Panc1 (cell line): ENCODE data around the gene RSAD1. TPM values are rescaled to one million over a fixed set of nuclear protein-coding genes. Genes with fewer than 3 reads are reported as not detected.

Source experiments
- ATAC-seq: fragments of 200-7000 bp; cut with Tn5 transposase; 2 replicates; pipeline ENCODE4 v1.9.1; 2020; ENCODE audit warnings: mild to moderate bottlenecking, moderate library complexity
- BruUV-seq: library from RNA; stranded (reverse); fragments of 400-500 nt; replicated peaks from 2 replicates; lab custom pipeline; 2021; lab: Mats Ljungman, UMichigan
- CTCF ChIA-PET: fragments of 300-600 bp; sonication (Branson Sonifier 250); formaldehyde crosslinking; loops from one replicate; lab custom pipeline; 2022; ENCODE audit warnings: antibody characterized with exemption; lab: Charles Lee
- POLR2A ChIA-PET: fragments of 300-600 bp; sonication (Branson Sonifier 250); formaldehyde crosslinking; loops from one replicate; lab custom pipeline; 2022; ENCODE audit warnings: antibody characterized with exemption; lab: Charles Lee
- DNase-seq: peaks from one replicate; pipeline ENCODE4 v3.0.0-alpha.2; 2010; ENCODE audit warnings: low read depth, low spot score
- H3K27ac ChIP-seq: 2 replicates; pipeline ENCODE4 v1.5.1; 2011; ENCODE audit warnings: mild to moderate bottlenecking, low read length, inconsistent platforms
- H3K27me3 ChIP-seq: fragments of 200-500 bp; sonication (Bioruptor generic); 2 replicates; pipeline ENCODE4 v1.6.0; 2014; ENCODE audit warnings: low read length, inconsistent platforms; ENCODE audit not compliant: control insufficient read depth, insufficient read depth
- H3K36me3 ChIP-seq: fragments of 200-500 bp; sonication (Bioruptor generic); 2 replicates; pipeline ENCODE4 v1.5.1; 2014; ENCODE audit warnings: inconsistent platforms, mild to moderate bottlenecking, low read length, moderate library complexity; ENCODE audit not compliant: control insufficient read depth, insufficient read depth
- H3K4me1 ChIP-seq: 2 replicates; pipeline ENCODE4 v1.5.1; 2011; ENCODE audit warnings: inconsistent platforms, mild to moderate bottlenecking, low read length, moderate library complexity; ENCODE audit not compliant: control insufficient read depth, insufficient read depth
- H3K4me3 ChIP-seq, 2 experiments: 2 replicates each; pipeline ENCODE4 v1.5.1; 2011 to 2012; ENCODE audit warnings: low read depth in 2 of 2, low read length in 2 of 2, mild to moderate bottlenecking in 2 of 2, inconsistent platforms in 1 of 2, moderate library complexity in 1 of 2
- H3K9me3 ChIP-seq: fragments of 200-500 bp; sonication (Bioruptor generic); 2 replicates; pipeline ENCODE4 v1.5.1; 2014; ENCODE audit warnings: low read depth, mild to moderate bottlenecking, inconsistent platforms, low read length, moderate library complexity; ENCODE audit not compliant: control insufficient read depth, insufficient read depth
- POLR2AphosphoS5 ChIP-seq: IDR thresholded peaks from 2 replicates; pipeline ENCODE4 v1.6.1; 2012; ENCODE audit warnings: mild to moderate bottlenecking, low read depth, low read length, moderate library complexity
- SIN3A ChIP-seq: IDR thresholded peaks from 2 replicates; pipeline ENCODE4 v1.6.1; 2012; ENCODE audit warnings: low read depth, mild to moderate bottlenecking, low read length, moderate library complexity, borderline replicate concordance; ENCODE audit not compliant: insufficient read depth
- TCF7L2 ChIP-seq: IDR thresholded peaks from 2 replicates; pipeline ENCODE4 v1.6.1; 2011; ENCODE audit warnings: mild to moderate bottlenecking, low read depth, low read length, inconsistent platforms
- in situ Hi-C: cut with HindIII; loops from 2 replicates; pipeline ENCODE4 v1.10.0; 2016; ENCODE audit warnings: low sequenced_read_pairs, low pct_unique_long_range_greater_than_20kb
- intact Hi-C: fragments of 100-400 bp; cut with micrococcal nuclease; formaldehyde crosslinking; loops from one replicate; pipeline ENCODE4 v1.10.0; 2022; ENCODE audit not compliant: unreplicated experiment
- total RNA-seq: library from RNA; stranded (reverse); gene quantifications from one replicate; pipeline ENCODE4 v1.2.1, GENCODE V29; 2021; ENCODE audit not compliant: unreplicated experiment
- TF ChIP-seq, protein P1 (sequence below): fragments of 450-650 bp; IDR thresholded peaks from 2 replicates; pipeline ENCODE4 v1.5.1; 2017; ENCODE audit warnings: mild to moderate bottlenecking
- TF ChIP-seq, protein P2 (sequence below), 2 experiments: IDR thresholded peaks; 2 replicates each; pipeline ENCODE4 v1.6.1; 2011 to 2012; ENCODE audit warnings: low read depth in 2 of 2, control low read depth in 1 of 2, low read length in 1 of 2, mild to moderate bottlenecking in 1 of 2, moderate library complexity in 1 of 2; ENCODE audit not compliant: insufficient read depth in 1 of 2

RSAD1 gene
- total RNA-seq, 1 experiment from 2014 or later: 40.2 TPM

DNA sequence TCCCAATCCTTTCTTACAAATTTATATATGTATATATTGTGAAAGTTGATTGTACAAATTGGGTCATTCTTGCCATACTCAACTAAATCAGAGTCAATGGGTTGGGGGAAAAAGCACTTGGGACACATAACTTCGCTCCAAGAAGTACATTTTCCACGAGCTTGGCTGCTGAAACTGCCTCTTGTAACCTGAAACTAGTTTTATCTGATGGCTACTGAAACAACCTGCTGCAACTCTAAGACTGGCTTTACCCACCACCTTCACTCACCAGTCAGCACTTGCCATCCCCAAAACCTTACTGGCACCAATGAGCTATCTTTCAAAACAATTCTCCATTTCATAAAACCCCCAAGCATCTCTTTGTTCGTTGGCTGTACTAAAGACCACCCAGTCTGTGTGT, 15.1 kb downstream of the RSAD1 start:
- no peak for TF ChIP-seq POLR2AphosphoS5
- TF ChIP-seq, protein P1, sequence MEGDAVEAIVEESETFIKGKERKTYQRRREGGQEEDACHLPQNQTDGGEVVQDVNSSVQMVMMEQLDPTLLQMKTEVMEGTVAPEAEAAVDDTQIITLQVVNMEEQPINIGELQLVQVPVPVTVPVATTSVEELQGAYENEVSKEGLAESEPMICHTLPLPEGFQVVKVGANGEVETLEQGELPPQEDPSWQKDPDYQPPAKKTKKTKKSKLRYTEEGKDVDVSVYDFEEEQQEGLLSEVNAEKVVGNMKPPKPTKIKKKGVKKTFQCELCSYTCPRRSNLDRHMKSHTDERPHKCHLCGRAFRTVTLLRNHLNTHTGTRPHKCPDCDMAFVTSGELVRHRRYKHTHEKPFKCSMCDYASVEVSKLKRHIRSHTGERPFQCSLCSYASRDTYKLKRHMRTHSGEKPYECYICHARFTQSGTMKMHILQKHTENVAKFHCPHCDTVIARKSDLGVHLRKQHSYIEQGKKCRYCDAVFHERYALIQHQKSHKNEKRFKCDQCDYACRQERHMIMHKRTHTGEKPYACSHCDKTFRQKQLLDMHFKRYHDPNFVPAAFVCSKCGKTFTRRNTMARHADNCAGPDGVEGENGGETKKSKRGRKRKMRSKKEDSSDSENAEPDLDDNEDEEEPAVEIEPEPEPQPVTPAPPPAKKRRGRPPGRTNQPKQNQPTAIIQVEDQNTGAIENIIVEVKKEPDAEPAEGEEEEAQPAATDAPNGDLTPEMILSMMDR: no peak
- ChIA-PET CTCF (no interaction called here), POLR2A (no interaction called here)
- no peaks in the 10 kb centered on the region for H3K27me3 ChIP-seq
- no TSS peak for BruUV-seq
- H3K4me1 ChIP-seq: no peaks in the 10 kb centered on the region
- H3K36me3 ChIP-seq: no peaks in the 10 kb centered on the region
- no peak overlapping the region for H3K27ac ChIP-seq
- H3K9me3 ChIP-seq: no peaks in the 10 kb centered on the region
- intact Hi-C loops: no loop called here
- no peak for ATAC-seq
- no peak for DNase-seq
- in situ Hi-C loops: no loop called here
- H3K4me3 ChIP-seq: no peak overlapping the region

DNA sequence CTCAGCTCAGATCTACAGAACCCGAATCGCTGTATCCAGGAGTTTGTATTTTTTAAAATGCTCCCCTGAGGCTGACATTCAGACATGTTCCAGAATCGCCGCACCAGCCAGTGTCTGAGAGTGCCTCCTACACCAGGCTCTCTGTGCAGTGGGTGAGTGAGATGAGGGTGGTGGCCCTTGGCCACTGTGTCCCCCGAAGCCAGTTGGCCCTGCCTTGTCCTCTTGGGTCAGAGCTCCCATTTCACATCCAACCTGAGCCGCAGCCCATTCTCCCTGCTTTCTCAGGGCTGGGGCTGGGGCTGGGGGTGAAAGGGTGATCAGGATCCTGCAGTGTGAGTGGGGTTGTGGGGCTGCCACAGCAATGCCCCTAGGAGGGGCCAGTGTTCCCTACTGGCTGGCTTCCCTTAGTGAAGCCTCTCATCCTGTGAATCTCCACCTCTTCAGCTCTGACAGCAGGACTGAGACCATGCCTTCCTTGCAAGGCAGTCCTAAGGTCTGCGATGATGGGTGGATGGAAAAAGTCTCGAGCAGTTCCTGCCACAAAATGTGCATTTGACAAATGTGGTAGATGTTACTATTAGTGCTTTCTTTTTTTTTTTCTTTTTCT, 16.7 kb downstream of the RSAD1 start:
- 0 out of 2 replicates have a peak, but pooled peaks have one; percentile 56 for ATAC-seq
- no TSS peak for BruUV-seq
- no peaks in the 10 kb centered on the region for H3K4me1 ChIP-seq
- no peaks in the 10 kb centered on the region for H3K36me3 ChIP-seq
- H3K27me3 ChIP-seq: no peaks in the 10 kb centered on the region
- H3K9me3 ChIP-seq: no peaks in the 10 kb centered on the region
- no peak overlapping the region for H3K27ac ChIP-seq
- no peak overlapping the region for H3K4me3 ChIP-seq
- intact Hi-C loops: no loop called here
- in situ Hi-C loops: no loop called here
- TF ChIP-seq, protein P2, sequence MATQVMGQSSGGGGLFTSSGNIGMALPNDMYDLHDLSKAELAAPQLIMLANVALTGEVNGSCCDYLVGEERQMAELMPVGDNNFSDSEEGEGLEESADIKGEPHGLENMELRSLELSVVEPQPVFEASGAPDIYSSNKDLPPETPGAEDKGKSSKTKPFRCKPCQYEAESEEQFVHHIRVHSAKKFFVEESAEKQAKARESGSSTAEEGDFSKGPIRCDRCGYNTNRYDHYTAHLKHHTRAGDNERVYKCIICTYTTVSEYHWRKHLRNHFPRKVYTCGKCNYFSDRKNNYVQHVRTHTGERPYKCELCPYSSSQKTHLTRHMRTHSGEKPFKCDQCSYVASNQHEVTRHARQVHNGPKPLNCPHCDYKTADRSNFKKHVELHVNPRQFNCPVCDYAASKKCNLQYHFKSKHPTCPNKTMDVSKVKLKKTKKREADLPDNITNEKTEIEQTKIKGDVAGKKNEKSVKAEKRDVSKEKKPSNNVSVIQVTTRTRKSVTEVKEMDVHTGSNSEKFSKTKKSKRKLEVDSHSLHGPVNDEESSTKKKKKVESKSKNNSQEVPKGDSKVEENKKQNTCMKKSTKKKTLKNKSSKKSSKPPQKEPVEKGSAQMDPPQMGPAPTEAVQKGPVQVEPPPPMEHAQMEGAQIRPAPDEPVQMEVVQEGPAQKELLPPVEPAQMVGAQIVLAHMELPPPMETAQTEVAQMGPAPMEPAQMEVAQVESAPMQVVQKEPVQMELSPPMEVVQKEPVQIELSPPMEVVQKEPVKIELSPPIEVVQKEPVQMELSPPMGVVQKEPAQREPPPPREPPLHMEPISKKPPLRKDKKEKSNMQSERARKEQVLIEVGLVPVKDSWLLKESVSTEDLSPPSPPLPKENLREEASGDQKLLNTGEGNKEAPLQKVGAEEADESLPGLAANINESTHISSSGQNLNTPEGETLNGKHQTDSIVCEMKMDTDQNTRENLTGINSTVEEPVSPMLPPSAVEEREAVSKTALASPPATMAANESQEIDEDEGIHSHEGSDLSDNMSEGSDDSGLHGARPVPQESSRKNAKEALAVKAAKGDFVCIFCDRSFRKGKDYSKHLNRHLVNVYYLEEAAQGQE (IDR thresholded peaks at IDR 0.05; ENCODE audit: insufficient read depth in 1 of 2, low read depth in 2 of 2, low read length in 1 of 2): no peak
- no peak for TF ChIP-seq TCF7L2
- TF ChIP-seq SIN3A: no peak
- TF ChIP-seq, protein P1: no peak
- no peak for TF ChIP-seq POLR2AphosphoS5
- no peak for DNase-seq
- CTCF ChIA-PET: interaction anchor here (0.6 kb wide), 1 partner anchor 12 kb away, joined by 11 read pairs; no protein-coding TSS in a partner anchor
- POLR2A ChIA-PET: interaction anchor here (0.7 kb wide), 2 partner anchors 8 to 342 kb away, joined by 4 to 9 read pairs; no protein-coding TSS in a partner anchor
